Measurements from ENCODE around the gene GNGT2. TPM values are rescaled to one million over a fixed set of nuclear protein-coding genes. Genes with fewer than 3 reads are reported as not detected.

Gene GNGT2
- total RNA-seq, 4 donors from 2014 or later = 0.97 to 2.2 (median 2.1) TPM; not detected in 1

DNA sequence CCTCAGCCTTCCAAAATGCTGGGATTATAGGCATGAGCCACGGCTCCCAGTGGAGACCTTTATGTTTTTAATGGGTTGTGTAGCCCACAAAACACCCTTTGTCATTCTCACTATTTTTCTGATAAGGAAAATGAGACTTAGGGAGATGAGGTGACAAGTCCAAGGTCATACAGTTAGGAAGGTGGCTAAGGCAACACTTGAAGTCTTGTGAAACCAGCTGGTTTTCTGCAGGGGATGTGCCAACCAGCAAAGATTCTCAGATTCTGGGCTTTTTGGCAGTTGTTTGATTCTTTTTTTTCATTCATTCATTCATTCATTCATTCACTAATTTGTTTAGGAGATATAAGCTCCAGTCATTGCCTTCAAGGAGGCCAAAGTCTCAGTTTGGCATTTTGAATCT is 30.2 kb upstream of the GNGT2 start:
- intact Hi-C loops (cut with DNase I) = no loop called here
- whole genome bisulfite sequencing = 85% methylated on average over 1 of the region's 1 CpG
- Histone ChIP-seq H3K9me3 (no peaks in the 10 kb centered on the region), H3K27me3 (no peaks in the 10 kb centered on the region), H3K36me3 (no peaks in the 10 kb centered on the region), H3K4me1 (peaks cover 0 to 4% (median 0%) of the 10 kb centered on the region in 4 donors), H3K4me3 (no peak overlapping the region), H3K27ac (replicated peaks in 1 of 4) (no peak overlapping the region)
- DNase-seq (ENCODE audit: extremely low spot score) = no peak
- TF ChIP-seq POLR2A (IDR thresholded peaks at IDR 0.05; ENCODE audit: low read depth) = no peak

GRCh38 chr17:49239963-49240362 is 29.6 kb upstream of the GNGT2 start:
- WGBS = 86% methylated on average over 1 of the region's 1 CpG
- H3K36me3 ChIP-seq = no peaks in the 10 kb centered on the region
- H3K9me3 ChIP-seq = no peaks in the 10 kb centered on the region
- no peak for DNase-seq (ENCODE audit: extremely low spot score)
- TF ChIP-seq CTCF (IDR thresholded peaks at IDR 0.05) (no peak), EP300 (IDR thresholded peaks at IDR 0.05) (no peak), POLR2A (IDR thresholded peaks at IDR 0.05; ENCODE audit: low read depth) (no peak), POLR2AphosphoS5 (IDR thresholded peaks at IDR 0.05) (no peak)
- no peak overlapping the region for H3K4me3 ChIP-seq
- H3K4me1 ChIP-seq = peaks cover 0 to 4% (median 0%) of the 10 kb centered on the region in 4 donors
- no peak overlapping the region for H3K27ac ChIP-seq (replicated peaks in 1 of 4)
- intact Hi-C loops (cut with DNase I) = no loop called here
- H3K27me3 ChIP-seq = no peaks in the 10 kb centered on the region

- 85% methylated on average over 4 of the region's 4 CpGs for WGBS
- intact Hi-C loops (cut with DNase I) = no loop called here
- no peaks in the 10 kb centered on the region for H3K9me3 ChIP-seq
- H3K27me3 ChIP-seq = no peaks in the 10 kb centered on the region
- DNase-seq (ENCODE audit: extremely low spot score) = no peak
- no peak overlapping the region for H3K4me3 ChIP-seq
- no peak for TF ChIP-seq CTCF (IDR thresholded peaks at IDR 0.05)
- TF ChIP-seq EP300 (IDR thresholded peaks at IDR 0.05) = no peak
- no peak for TF ChIP-seq POLR2A (IDR thresholded peaks at IDR 0.05; ENCODE audit: low read depth)
- no peak for TF ChIP-seq POLR2AphosphoS5 (IDR thresholded peaks at IDR 0.05)
- peaks cover 0 to 11% (median 6%) of the 10 kb centered on the region in 4 donors for H3K4me1 ChIP-seq
- no peak overlapping the region for H3K27ac ChIP-seq (replicated peaks in 1 of 4)
- no peaks in the 10 kb centered on the region for H3K36me3 ChIP-seq
These were observed 25.5 kb upstream of the GNGT2 start for GRCh38 chr17:49235896-49236295.

GRCh38 chr17:49234509-49235080 is 24.2 kb upstream of the GNGT2 start:
- no peak for DNase-seq (ENCODE audit: extremely low spot score)
- intact Hi-C loops (cut with DNase I) = no loop called here

DNA sequence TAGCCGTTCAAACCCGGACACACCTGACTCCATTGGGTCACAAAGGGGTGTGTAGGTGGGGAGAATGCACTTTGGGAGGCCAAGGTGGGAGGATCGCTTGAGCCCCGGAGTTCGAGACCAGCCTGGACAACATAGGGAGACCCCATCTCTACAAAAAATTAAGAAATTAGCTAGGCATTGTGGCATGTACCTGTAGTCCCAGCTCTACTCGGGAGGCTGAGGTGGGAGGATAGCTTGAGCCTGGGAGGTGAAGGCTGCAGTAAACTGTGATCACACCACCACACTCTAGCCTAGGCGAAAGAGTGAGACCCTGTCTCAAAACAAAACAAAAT is 21.2 kb upstream of the GNGT2 start:
- Histone ChIP-seq H3K36me3 (no peaks in the 10 kb centered on the region), H3K9me3 (no peaks in the 10 kb centered on the region), H3K4me1 (peaks cover 12 to 22% (median 21%) of the 10 kb centered on the region in 4 donors), H3K27ac (replicated peaks in 1 of 4) (no peak overlapping the region), H3K27me3 (peaks cover 0 to 14% (median 4%) of the 10 kb centered on the region in 4 donors), H3K4me3 (peak overlapping the region in 2 of 4 donors; percentile 61 to 67)
- intact Hi-C loops (cut with DNase I) = loop anchor here (2.0 kb wide), 1 partner anchor 39 kb away; no protein-coding TSS in a partner anchor
- TF ChIP-seq POLR2AphosphoS5 (IDR thresholded peaks at IDR 0.05) (no peak), CTCF (IDR thresholded peaks at IDR 0.05) (no peak), POLR2A (IDR thresholded peaks at IDR 0.05; ENCODE audit: low read depth) (no peak), EP300 (IDR thresholded peaks at IDR 0.05) (no peak)
- DNase-seq (ENCODE audit: extremely low spot score) = no peak
- 62% methylated on average over 7 of the region's 7 CpGs for WGBS

More at GRCh38 chr17:49234509-49235080, 24.2 kb upstream of the GNGT2 start:
- Histone ChIP-seq H3K4me3 (no peak overlapping the region), H3K4me1 (peaks cover 8 to 19% (median 18%) of the 10 kb centered on the region in 4 donors), H3K9me3 (no peaks in the 10 kb centered on the region), H3K27me3 (peaks cover 0 to 2% (median 0%) of the 10 kb centered on the region in 4 donors), H3K36me3 (no peaks in the 10 kb centered on the region), H3K27ac (replicated peaks in 1 of 4) (no peak overlapping the region)
- TF ChIP-seq CTCF (IDR thresholded peaks at IDR 0.05) (no peak), POLR2AphosphoS5 (IDR thresholded peaks at IDR 0.05) (no peak), EP300 (IDR thresholded peaks at IDR 0.05) (no peak), POLR2A (IDR thresholded peaks at IDR 0.05; ENCODE audit: low read depth) (no peak)
- WGBS = 84% methylated on average over 5 of the region's 5 CpGs
